Panc1 (cell line): Measurements from ENCODE around the gene SDCBP2. TPM values are rescaled to one million over a fixed set of nuclear protein-coding genes. Genes with fewer than 3 reads are reported as not detected.

Source experiments
- ATAC-seq: fragments of 200-7000 bp; cut with Tn5 transposase; 2 replicates; pipeline ENCODE4 v1.9.1; 2020; ENCODE audit warnings: mild to moderate bottlenecking, moderate library complexity
- BruUV-seq: library from RNA; stranded (reverse); fragments of 400-500 nt; replicated peaks from 2 replicates; lab custom pipeline; 2021; lab: Mats Ljungman, UMichigan
- CTCF ChIA-PET: fragments of 300-600 bp; sonication (Branson Sonifier 250); formaldehyde crosslinking; loops from one replicate; lab custom pipeline; 2022; ENCODE audit warnings: antibody characterized with exemption; lab: Charles Lee
- POLR2A ChIA-PET: fragments of 300-600 bp; sonication (Branson Sonifier 250); formaldehyde crosslinking; loops from one replicate; lab custom pipeline; 2022; ENCODE audit warnings: antibody characterized with exemption; lab: Charles Lee
- DNase-seq: peaks from one replicate; pipeline ENCODE4 v3.0.0-alpha.2; 2010; ENCODE audit warnings: low read depth, low spot score
- H3K27ac ChIP-seq: 2 replicates; pipeline ENCODE4 v1.5.1; 2011; ENCODE audit warnings: mild to moderate bottlenecking, low read length, inconsistent platforms
- H3K27me3 ChIP-seq: fragments of 200-500 bp; sonication (Bioruptor generic); 2 replicates; pipeline ENCODE4 v1.6.0; 2014; ENCODE audit warnings: low read length, inconsistent platforms; ENCODE audit not compliant: control insufficient read depth, insufficient read depth
- H3K36me3 ChIP-seq: fragments of 200-500 bp; sonication (Bioruptor generic); 2 replicates; pipeline ENCODE4 v1.5.1; 2014; ENCODE audit warnings: inconsistent platforms, mild to moderate bottlenecking, low read length, moderate library complexity; ENCODE audit not compliant: control insufficient read depth, insufficient read depth
- H3K4me1 ChIP-seq: 2 replicates; pipeline ENCODE4 v1.5.1; 2011; ENCODE audit warnings: inconsistent platforms, mild to moderate bottlenecking, low read length, moderate library complexity; ENCODE audit not compliant: control insufficient read depth, insufficient read depth
- H3K4me3 ChIP-seq, 2 experiments: 2 replicates each; pipeline ENCODE4 v1.5.1; 2011 to 2012; ENCODE audit warnings: low read depth in 2 of 2, low read length in 2 of 2, mild to moderate bottlenecking in 2 of 2, inconsistent platforms in 1 of 2, moderate library complexity in 1 of 2
- H3K9me3 ChIP-seq: fragments of 200-500 bp; sonication (Bioruptor generic); 2 replicates; pipeline ENCODE4 v1.5.1; 2014; ENCODE audit warnings: low read depth, mild to moderate bottlenecking, inconsistent platforms, low read length, moderate library complexity; ENCODE audit not compliant: control insufficient read depth, insufficient read depth
- POLR2AphosphoS5 ChIP-seq: IDR thresholded peaks from 2 replicates; pipeline ENCODE4 v1.6.1; 2012; ENCODE audit warnings: mild to moderate bottlenecking, low read depth, low read length, moderate library complexity
- SIN3A ChIP-seq: IDR thresholded peaks from 2 replicates; pipeline ENCODE4 v1.6.1; 2012; ENCODE audit warnings: low read depth, mild to moderate bottlenecking, low read length, moderate library complexity, borderline replicate concordance; ENCODE audit not compliant: insufficient read depth
- TCF7L2 ChIP-seq: IDR thresholded peaks from 2 replicates; pipeline ENCODE4 v1.6.1; 2011; ENCODE audit warnings: mild to moderate bottlenecking, low read depth, low read length, inconsistent platforms
- in situ Hi-C: cut with HindIII; loops from 2 replicates; pipeline ENCODE4 v1.10.0; 2016; ENCODE audit warnings: low sequenced_read_pairs, low pct_unique_long_range_greater_than_20kb
- intact Hi-C: fragments of 100-400 bp; cut with micrococcal nuclease; formaldehyde crosslinking; loops from one replicate; pipeline ENCODE4 v1.10.0; 2022; ENCODE audit not compliant: unreplicated experiment
- total RNA-seq: library from RNA; stranded (reverse); gene quantifications from one replicate; pipeline ENCODE4 v1.2.1, GENCODE V29; 2021; ENCODE audit not compliant: unreplicated experiment
- TF ChIP-seq, protein P1 (sequence below): fragments of 450-650 bp; IDR thresholded peaks from 2 replicates; pipeline ENCODE4 v1.5.1; 2017; ENCODE audit warnings: mild to moderate bottlenecking
- TF ChIP-seq, protein P2 (sequence below), 2 experiments: IDR thresholded peaks; 2 replicates each; pipeline ENCODE4 v1.6.1; 2011 to 2012; ENCODE audit warnings: low read depth in 2 of 2, control low read depth in 1 of 2, low read length in 1 of 2, mild to moderate bottlenecking in 1 of 2, moderate library complexity in 1 of 2; ENCODE audit not compliant: insufficient read depth in 1 of 2

Gene SDCBP2
- total RNA-seq, 1 experiment from 2014 or later = 1.8 TPM

DNA sequence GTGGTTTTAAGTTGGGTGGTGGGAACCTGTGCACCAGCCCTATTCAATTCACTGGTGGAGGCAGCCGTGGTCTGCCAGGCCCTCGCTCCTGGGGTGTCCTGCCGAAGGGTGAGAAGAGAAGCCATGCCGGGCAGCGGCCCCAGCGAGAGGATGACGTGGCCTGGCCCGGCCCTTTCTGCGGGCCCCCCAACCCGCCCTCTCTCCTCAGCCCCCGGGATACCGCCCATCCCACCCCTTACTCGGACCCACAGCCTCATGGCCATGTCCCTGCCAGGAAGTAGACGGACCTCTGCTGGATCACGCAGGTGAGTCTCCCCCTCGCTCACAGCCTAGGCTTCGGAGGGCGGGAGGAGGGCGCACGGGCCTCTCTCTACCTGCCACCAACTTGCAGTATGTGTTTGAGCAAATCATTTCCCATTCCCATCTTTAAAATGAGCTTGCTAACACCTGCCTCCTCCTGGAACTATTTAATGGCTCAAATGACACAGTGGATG lies 32.8 kb downstream of the SDCBP2 start:
- DNase-seq (no peak), ATAC-seq (no peak)
- no TSS peak for BruUV-seq
- intact Hi-C loops (no loop called here), in situ Hi-C loops (no loop called here)
- H3K27me3 ChIP-seq = no peaks in the 10 kb centered on the region
- CTCF ChIA-PET = no interaction called here
- H3K27ac ChIP-seq = no peak overlapping the region
- no peak overlapping the region for H3K4me3 ChIP-seq
- no peaks in the 10 kb centered on the region for H3K9me3 ChIP-seq
- no peak for TF ChIP-seq TCF7L2
- TF ChIP-seq POLR2AphosphoS5 = no peak
- TF ChIP-seq SIN3A = no peak
- TF ChIP-seq, protein P1, sequence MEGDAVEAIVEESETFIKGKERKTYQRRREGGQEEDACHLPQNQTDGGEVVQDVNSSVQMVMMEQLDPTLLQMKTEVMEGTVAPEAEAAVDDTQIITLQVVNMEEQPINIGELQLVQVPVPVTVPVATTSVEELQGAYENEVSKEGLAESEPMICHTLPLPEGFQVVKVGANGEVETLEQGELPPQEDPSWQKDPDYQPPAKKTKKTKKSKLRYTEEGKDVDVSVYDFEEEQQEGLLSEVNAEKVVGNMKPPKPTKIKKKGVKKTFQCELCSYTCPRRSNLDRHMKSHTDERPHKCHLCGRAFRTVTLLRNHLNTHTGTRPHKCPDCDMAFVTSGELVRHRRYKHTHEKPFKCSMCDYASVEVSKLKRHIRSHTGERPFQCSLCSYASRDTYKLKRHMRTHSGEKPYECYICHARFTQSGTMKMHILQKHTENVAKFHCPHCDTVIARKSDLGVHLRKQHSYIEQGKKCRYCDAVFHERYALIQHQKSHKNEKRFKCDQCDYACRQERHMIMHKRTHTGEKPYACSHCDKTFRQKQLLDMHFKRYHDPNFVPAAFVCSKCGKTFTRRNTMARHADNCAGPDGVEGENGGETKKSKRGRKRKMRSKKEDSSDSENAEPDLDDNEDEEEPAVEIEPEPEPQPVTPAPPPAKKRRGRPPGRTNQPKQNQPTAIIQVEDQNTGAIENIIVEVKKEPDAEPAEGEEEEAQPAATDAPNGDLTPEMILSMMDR = no peak
- TF ChIP-seq, protein P2, sequence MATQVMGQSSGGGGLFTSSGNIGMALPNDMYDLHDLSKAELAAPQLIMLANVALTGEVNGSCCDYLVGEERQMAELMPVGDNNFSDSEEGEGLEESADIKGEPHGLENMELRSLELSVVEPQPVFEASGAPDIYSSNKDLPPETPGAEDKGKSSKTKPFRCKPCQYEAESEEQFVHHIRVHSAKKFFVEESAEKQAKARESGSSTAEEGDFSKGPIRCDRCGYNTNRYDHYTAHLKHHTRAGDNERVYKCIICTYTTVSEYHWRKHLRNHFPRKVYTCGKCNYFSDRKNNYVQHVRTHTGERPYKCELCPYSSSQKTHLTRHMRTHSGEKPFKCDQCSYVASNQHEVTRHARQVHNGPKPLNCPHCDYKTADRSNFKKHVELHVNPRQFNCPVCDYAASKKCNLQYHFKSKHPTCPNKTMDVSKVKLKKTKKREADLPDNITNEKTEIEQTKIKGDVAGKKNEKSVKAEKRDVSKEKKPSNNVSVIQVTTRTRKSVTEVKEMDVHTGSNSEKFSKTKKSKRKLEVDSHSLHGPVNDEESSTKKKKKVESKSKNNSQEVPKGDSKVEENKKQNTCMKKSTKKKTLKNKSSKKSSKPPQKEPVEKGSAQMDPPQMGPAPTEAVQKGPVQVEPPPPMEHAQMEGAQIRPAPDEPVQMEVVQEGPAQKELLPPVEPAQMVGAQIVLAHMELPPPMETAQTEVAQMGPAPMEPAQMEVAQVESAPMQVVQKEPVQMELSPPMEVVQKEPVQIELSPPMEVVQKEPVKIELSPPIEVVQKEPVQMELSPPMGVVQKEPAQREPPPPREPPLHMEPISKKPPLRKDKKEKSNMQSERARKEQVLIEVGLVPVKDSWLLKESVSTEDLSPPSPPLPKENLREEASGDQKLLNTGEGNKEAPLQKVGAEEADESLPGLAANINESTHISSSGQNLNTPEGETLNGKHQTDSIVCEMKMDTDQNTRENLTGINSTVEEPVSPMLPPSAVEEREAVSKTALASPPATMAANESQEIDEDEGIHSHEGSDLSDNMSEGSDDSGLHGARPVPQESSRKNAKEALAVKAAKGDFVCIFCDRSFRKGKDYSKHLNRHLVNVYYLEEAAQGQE (IDR thresholded peaks at IDR 0.05; ENCODE audit: insufficient read depth in 1 of 2, low read depth in 2 of 2, low read length in 1 of 2) = no peak
- no peaks in the 10 kb centered on the region; the same call in 1 of the 2 replicates for H3K4me1 ChIP-seq
- POLR2A ChIA-PET = no interaction called here
- H3K36me3 ChIP-seq = no peaks in the 10 kb centered on the region

DNA sequence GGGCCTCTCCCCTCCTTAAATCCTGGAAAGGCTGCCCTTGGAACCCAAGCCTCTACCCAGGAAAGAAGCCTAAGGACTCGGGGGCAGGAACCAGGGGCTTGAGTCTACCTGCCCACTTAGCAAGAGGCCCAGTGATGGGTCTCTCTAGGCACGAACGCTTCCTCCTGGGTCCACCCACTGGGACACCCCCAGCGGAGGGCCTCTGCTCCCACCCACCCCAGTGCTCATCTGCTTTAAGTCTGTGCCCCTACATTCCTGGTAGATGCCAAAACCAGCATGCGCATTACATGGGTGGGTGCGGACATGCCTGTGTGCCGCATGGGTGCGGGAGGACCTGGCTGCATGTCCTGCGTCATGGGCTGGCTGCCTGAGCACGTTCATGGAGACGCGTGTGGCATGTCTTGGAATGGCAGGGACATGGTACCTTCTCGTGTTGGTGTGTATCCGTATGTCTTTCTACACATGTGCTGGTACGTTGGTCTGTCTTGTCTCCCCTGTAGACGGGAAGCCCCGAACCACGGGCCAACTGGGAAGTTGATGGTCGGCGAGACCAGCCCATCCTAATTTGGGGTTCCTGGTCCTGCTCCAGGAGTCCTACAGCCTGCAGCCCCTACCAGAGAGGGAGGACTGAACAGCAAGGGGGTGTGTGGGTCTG lies 33.5 kb downstream of the SDCBP2 start:
- TF ChIP-seq, protein P1 = no peak
- TF ChIP-seq SIN3A (no peak), TCF7L2 (no peak), POLR2AphosphoS5 (no peak)
- TF ChIP-seq, protein P2 (IDR thresholded peaks at IDR 0.05; ENCODE audit: insufficient read depth in 1 of 2, low read depth in 2 of 2, low read length in 1 of 2) = no peak
- in situ Hi-C loops (no loop called here), intact Hi-C loops (no loop called here)
- ATAC-seq (no peak), DNase-seq (no peak)
- ChIA-PET POLR2A (no interaction called here), CTCF (no interaction called here)
- Histone ChIP-seq H3K4me3 (no peak overlapping the region), H3K4me1 (no peaks in the 10 kb centered on the region), H3K27me3 (no peaks in the 10 kb centered on the region), H3K9me3 (no peaks in the 10 kb centered on the region), H3K27ac (no peak overlapping the region), H3K36me3 (no peaks in the 10 kb centered on the region)
- no TSS peak for BruUV-seq
